HK-2 (cell line): ENCODE measurements around the gene HPS4.

Source experiments
- DNase-seq: peaks from one replicate; pipeline ENCODE4 v3.0.0-alpha.2; 2018; ENCODE audit not compliant: unreplicated experiment

Gene HPS4

GRCh38 chr22:26464312-26464711 lies 19.3 kb downstream of the HPS4 start:
- no peak for DNase-seq

GRCh38 chr22:26463688-26464087 lies 19.9 kb downstream of the HPS4 start:
- no peak for DNase-seq

- DNase-seq = no peak
These were observed 20.4 kb downstream of the HPS4 start for GRCh38 chr22:26463101-26463661.

- DNase-seq = no peak
These were observed 20.9 kb downstream of the HPS4 start for GRCh38 chr22:26462641-26463040.

- no peak for DNase-seq
These were observed 21.5 kb downstream of the HPS4 start for GRCh38 chr22:26462051-26462450.

DNA sequence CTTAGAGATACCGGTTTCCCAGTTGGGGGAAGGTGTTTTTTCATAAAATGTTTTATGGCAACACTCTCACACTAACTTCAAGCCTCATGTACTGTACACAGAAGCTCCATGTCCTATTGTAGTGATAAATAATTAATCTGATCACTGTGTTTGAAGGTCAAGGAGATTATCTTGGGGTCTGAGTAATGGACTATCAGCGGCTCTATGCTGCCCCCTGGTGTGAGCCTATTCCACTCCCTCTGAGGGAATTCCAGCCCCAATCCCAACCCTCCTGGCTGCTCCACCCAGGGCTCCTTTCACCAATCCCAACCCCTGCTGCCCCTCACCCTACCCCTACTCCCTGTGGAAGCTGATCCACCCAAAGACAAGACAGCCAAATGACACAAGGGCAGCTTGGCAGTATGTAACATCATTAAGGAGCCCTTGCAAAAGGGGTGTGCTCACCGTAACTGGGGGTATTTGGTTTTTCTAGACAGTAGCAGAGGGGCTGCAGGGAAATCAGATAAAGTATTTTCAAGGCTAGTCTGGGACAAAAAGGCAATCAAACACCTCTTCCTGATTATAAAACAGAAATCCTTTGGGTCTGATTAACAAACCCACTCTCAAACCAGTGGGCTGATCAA lies 22.3 kb downstream of the HPS4 start:
- DNase-seq = peak; percentile 65

DNA sequence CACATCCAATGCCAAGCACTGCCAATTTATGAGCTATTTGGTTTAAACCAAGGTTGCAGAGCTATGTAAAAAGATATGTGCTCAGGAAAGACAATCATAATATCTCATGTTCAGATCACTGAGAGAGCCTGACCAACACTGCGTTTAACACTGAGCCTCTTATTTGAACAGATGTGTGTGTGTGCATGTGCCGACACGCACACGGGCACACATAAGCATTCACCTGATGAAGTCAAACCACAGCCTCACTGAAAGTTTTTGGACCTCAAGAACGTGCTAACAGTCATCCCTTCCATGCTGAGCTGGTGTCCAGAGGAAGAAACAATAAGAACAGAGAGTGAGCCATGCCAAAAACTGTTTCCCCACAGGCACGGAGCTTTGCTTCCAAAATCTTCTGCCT lies 23.4 kb downstream of the HPS4 start:
- DNase-seq = no peak

GRCh38 chr22:26457661-26458272 lies 25.8 kb downstream of the HPS4 start:
- no peak for DNase-seq

DNA sequence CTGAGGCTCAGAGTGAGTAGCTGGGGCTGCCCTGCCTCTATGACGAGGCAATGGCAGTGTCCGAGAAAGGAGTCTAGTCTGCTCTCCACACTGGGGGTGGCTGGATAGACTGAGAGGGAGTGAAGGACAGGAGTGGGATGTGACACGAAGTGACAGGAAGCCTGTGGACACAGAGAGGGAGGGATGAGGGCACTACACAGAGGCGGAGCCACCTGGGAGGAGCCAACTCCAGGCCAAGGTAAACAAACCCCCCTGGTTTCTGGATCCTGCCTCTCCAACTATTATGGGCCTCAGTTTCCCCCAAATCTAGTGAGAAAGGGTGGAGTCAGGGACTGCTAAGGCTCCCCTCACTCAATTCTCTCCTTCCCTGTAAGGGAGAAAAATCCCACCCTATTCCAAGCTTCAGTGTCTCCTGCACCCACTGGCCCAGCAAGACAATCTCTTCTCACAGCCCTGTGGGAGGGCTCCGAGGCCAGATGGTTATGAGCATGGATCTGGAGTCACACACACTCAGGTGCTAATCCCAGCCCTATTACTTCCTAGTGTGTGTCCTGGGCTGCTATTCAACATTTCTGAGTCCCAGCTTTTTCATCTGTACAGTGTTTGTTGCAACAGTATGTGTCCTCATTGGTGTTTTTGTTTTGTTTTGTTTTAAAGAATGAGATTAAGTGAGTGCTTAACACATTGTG lies 29.6 kb downstream of the HPS4 start:
- no peak for DNase-seq

DNA sequence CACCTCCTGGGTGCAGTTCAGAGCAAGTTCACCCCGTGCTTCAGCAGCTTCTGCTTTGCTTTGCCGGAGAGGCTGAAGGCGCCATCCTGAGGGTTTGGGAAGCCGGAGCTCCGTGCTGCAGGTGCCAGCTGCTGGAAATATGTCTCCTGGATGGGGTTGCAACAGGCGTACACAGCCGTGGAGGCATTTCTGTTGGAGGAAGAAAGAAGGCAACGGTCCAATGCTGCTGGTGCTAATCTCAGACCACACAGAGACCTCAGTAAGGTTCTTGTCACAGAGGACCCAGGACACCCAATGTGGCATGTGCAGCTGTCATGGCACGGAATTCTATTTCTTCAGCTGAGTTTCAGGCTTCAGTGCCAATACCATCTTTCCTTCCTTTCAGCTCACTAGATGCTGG lies 30.4 kb downstream of the HPS4 start:
- no peak for DNase-seq

DNA sequence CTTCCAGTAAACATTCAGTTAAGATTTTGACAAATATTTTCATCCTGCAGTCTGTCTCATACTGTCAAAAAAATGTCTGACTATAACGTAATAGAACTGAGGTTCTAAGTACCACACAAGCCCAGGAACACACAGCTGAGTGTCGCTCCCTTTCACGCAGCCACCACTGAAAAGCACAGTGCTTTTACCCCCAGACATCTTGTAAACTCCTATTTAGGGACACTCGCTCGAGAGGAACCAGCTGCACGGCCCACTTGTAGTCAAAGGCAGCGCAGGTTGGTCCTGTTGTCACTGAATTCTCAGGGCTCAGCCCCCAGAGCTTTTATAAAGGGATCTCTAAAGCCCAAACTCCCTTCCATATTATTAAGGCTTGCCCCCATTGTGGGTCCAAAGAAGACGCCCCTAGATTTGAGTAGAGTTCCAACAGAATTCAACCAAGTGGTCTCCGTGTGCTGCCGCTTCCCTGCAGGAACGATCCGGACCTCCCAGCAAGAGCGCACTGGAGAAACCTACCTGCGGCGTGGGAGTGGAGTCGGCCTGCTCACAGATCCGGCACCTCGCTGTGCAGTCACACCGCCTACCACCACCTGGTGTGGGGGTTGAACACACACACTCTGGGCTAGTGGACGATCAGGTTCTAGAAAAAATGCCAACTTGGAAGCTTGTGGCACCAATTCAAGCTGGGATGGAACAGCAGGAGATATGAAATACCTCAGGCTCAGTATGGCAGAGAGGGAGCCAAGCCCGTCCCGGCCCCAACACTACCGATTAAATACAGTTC lies 31.2 kb downstream of the HPS4 start:
- DNase-seq = no peak

DNA sequence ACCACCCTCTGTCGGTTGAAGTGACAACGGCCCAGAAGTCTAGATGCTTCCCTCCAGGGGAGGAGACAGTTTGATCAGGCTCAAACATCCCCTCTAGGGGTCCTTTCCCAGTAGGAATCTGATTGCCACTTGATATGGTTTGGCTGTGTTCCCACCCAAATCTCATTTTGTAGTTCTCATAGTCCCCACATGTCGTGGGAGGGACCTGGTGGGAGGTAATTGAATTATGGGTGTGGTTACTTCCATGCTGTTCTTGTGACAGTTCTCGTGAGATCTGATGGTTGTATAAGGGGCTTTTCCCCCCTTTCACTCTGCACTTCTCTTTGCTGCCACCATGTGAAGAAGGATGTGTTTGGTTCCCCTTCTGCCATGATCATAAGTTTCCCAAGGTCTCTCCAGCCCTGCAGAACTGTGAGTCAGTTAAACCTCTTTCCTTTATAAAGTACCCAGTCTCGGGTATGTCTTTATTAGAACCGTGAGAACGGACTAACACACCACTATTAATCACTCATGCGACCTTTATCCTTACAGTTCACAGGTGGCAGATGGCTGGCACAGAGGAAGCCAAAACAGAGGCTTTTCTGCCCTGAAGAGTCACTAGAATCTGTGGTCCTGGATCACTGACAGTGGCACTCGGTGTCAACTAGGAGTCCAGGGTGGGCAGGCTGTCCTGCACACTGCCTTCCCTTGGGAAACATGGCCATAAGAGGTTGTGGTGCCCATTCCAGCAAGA lies 33.0 kb downstream of the HPS4 start:
- no peak for DNase-seq

GRCh38 chr22:26448941-26449340 lies 34.6 kb downstream of the HPS4 start:
- no peak for DNase-seq

GRCh38 chr22:26448334-26448733 lies 35.2 kb downstream of the HPS4 start:
- DNase-seq = no peak

DNA sequence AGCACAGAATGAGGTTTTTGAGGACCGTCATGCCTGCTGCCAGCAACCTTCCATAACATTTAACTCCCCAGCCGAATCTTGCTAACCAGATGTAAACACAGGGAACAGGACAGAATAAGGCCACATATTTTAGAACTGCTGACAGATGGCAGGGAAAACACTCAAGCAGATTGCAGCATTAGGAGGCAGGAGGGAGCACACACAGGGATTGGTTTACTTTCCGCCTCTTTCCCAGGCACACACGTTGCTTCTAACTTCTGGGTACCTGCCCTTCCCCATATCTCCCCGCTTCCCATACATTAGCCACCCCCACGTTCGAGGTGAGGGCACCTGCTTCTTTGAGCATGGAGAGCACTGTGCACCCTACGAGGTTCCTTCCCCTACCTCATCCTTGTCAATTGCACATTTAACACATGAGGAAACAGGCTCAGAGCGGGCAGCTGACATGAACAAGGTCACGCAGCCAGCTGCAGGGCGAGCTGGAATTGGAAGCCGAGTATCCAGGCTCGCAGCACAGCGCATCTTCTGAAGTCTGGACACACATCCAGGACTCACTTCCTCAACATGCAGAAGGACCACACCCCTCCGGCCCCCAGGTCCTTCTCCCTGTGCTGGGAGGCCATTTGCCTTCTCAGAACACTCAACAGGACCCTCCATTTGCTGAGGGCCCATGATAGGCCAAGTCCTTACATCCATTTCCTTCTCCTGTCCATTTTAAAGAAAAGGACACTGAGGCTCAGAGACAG lies 35.8 kb downstream of the HPS4 start:
- no peak for DNase-seq

GRCh38 chr22:26446808-26447515 lies 36.6 kb downstream of the HPS4 start:
- DNase-seq = no peak

DNA sequence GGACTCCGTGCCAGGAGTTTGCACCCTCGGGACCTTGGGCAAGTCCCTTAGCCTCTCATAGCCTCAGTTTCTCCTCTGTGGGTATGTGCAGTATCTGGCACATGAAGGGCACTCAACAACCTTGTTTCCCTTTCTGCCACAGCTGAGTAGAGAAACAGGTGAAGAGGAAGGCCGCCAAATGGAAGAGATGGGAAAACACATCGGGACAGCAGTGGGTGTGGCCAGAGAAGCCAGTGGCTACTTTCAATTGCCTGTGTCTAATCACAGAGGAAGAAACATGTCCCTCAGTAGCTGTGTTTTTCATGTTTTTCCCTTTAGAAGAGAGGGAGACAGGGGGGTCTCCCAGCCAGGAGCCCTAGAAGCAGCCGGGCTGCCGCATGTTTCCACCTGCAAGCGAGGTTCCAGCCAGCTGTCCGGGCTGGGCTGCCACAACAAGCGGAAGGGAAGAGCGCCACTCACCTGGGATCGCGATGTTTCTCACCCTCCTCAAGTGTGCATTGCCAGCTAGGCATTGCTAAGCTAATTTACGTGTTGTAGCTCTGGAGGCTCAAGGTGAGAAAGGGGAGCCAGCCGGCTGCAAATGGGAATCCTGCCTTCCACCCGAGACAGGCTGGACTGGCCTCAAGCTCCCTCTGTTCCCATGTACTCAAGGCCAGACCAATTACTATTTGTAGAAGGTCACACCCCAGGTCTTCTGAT lies 37.9 kb downstream of the HPS4 start:
- no peak for DNase-seq

- no peak for DNase-seq
These were observed 38.8 kb downstream of the HPS4 start for GRCh38 chr22:26444777-26445176.

DNA sequence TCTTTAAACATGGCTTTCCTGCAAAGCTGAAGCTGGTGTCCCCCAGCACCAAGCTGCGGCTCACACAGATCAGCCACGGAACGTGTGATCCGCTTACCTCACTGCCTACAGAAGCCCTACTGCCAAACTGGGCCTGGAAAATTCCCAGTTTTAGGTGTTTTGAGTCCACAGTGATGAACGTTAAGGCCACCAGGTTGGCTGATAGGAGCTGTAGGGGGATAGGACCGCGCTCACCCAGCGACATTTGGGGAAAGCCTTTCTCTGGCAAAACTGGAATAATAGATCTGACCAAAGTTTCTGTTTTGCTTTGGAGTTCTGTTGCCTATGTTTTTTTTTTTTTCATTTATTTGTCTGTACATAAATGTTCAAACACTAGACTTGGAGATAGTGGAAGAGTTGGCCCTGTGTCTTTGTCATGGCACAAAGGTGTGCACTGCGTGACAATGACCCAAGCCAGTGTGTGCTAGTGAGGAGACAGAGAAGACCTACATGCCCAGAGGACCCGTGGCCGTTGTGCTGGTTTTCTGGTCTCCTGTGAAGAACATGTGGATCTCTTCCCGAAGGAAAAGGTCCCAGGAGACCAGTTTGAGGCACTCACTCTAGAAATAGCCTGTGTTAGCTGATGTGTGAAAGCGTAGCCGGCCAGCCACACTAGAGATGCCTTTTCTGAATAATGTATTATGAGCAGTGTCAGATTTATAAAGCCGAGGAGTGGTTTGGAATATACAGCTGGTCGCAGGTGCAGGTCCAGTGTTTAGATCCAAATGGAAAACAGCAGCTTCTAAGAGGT lies 39.5 kb downstream of the HPS4 start:
- no peak for DNase-seq
